ENCODE measurements around the gene ECE1.
"Not testable (repeated sequence)": the region's sequence is repeated elsewhere in the genome, so short reads cannot be mapped to it uniquely, and the experiment has no call there.

Gene ECE1

DNA sequence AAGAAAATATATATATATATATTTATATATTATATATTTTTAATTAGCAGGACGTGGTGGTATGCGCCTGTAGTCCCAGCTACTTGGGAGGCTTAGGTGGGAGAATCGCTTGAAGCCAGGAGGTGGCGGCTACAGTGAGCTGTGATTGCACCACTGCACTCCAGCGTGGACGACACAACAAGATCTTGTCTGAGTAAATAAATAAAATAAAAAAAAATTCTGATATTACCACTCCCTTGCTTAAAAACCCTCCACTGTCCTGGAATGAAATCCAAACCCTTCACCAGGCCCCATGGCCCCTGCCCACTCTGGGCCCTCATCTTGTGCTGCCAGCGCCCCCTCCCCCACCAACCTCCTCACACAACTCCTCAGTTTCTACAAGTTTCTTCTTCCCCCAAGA lies 1.7 kb upstream of the ECE1 start:
- DNase-seq = no peak
- ATAC-seq = no peak

DNA sequence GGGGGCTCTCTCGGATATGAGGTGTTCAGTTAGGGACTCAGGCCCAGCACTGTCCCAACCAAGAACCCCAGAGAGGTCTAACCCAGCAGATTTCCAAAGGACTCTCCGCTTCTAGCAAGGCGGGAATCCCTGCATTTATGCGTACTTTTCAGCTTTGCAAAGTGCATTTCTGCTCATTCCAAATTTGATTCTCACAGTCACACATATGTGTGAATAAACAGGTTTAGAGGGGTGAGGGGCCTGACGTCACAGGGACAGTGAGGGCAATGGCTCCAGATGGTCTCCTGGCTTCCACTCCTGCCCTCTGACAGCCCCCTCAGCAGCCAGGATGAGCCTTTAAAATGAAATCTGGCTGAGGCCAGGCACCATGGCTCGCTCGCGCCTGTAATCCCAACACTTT lies 921 bp upstream of the ECE1 start:
- DNase-seq (no peak), ATAC-seq (no peak)

DNA sequence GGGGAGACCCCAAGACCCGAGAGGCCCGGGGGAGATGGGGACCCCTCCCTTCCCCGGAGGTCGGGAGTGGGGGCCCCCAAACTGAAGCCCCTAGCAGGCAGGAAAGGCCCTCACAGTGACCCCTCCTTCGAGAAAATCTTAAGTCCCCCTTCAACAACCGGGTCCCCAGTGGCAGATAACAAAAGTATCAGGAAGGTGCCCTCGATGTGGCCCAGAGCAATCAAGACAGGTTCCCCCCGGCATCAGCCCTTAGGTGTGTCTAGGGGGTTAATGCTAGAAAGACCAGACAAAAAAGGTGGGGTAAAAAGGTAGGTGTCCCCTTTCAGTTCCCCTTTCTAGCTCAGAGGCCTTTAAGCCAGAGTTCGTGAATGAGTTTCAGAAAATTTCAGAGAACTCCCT lies 282 bp upstream of the ECE1 start:
- DNase-seq (no peak), ATAC-seq (no peak)

DNA sequence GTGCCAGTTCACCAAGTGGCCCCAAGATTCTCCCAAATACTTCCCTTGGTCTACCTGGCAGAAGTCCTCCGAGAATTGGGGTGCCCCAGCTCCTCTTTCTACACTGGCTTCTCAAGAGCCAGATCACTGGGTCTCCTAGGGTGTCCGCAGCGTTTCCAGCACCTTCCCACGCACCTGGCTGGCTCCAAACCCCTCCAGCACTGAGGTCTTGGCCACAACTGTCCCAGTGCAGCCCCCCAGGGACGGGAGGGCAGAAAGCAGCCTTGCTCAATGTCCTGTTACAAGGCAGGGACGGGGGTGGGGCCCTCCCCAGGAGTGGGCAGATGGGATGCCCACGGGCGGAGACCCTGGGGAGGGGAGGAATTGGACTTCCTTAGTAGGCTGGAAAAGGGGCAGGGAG lies 1.1 kb downstream of the ECE1 start:
- no peak for ATAC-seq
- DNase-seq = no peak

DNA sequence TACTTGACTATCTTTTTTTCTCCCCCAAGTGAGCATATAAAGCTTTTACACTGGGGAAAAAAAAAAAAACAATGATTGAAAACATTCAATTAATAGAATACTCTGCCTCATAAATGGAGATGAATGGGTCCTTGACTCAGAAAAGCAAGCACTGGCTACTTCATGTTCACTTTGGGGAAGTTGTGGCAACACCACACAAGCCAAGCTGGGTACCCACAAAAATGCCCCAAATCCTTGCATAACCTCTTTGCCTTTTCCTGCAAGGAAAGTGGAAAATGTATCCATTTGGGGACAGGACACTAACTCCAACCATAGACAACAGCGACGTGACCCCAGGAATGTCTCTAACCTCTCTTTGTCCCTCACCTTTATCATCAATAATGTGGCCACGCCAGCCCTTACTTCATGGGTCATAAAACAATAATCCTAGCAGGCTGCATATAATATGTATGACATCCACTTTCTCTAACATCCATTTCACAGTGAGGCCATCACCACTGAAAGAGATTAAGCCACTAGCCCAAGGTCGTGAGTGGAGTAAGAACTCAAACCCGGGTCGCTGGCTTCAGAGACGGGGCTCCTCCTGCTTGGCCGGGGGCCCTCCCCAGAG lies 2.3 kb downstream of the ECE1 start:
- ATAC-seq = no peak
- no peak for DNase-seq

DNA sequence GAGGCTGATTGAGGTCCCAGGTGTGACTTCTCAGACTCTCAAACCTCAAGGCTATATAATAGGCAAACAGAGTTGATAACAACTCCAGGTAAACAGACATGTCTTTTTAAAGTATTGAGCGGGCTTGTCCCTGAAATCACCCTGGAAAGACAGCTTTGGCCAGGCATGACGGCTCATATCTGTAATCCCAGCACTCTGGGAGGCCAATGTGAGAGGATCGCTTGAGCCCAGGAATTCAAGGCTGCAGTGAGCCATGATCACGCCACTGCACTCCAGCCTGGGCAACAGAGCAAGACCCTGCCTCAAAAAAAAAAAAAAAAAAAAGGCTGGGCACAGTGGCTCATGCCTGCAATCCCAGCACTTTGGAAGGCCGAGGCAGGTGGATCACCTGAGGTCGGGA lies 4.9 kb downstream of the ECE1 start:
- not testable (repeated sequence) for ATAC-seq, DNase-seq

DNA sequence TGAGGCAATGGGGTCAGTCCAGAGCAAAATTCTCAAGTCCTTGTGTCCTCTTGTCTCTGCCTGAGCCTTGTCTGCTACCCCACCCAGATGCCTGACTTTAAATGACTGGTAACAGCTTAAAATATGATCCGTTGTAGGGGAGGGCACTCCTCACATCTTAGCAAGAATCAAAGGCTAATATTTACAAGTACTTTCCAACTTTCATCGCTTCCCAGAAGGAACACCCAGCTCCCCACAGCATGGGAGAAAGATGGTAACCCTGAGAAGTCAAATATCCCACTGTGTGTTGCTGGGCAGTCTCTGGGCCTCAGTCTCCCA lies 5.2 kb downstream of the ECE1 start:
- no peak for ATAC-seq

DNA sequence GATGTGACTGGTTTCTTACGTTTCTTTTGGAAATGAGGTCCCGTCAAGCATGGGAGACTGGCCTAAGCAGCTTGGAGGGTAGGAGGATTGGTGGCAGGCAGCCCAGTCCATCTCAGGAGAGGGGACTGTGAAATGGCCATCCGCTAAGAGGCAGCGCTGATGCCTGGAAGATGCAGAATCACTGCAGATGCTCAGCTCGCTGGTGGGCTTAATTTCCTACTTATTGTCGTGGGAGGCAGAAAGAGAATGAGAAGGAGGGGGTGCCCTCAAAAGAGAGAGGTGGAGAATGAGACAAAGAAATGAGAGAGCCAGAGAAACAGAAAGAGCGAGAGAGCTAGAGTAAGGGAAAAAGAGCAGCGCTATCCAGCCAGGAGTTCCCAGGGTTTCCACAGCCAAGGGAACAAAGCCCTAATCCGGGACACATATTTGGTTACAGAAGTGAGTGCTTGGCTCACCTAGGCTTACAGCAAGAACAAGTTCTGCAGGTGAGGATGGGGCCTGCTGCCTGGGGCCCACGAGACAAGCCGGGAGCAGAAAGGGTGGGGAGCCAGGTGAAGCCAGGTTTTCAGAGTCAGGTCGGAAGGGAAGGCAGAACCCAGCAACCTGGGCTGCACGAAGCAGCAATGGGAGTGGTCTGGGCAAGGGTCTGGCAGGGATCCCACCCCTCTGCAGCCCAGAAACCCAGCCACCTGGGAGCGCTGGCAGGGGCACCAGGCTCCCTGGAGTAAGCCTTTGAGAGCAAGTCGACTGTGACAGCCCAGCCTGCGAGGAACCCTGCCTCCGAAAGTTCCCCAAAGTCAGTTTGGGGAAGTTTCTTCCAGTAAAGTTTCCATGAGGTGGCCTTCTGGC lies 5.8 kb downstream of the ECE1 start:
- no peak for DNase-seq
- no peak for ATAC-seq

More for the DNA sequence above, 5.2 kb downstream of the ECE1 start:
- no peak for DNase-seq

DNA sequence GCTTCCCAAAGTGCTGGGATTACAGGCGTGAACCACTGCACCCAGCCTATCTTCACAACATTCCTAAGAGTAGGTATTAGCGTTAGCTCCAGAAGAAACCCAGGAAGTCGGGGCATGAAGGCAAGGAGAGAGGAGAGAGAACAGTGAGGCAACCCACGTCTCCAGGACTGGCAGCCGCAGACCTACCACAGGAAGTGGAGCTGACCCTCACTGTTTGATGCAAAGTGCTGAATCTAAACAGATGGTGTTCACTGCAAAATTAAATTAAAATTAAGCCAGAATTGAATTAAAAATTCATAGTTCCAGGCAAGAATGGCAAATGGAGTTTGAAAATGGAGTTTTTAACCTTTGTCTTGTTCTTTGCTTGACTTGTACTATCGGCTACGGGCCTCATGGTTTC lies 6.7 kb downstream of the ECE1 start:
- DNase-seq (no peak), ATAC-seq (no peak)

DNA sequence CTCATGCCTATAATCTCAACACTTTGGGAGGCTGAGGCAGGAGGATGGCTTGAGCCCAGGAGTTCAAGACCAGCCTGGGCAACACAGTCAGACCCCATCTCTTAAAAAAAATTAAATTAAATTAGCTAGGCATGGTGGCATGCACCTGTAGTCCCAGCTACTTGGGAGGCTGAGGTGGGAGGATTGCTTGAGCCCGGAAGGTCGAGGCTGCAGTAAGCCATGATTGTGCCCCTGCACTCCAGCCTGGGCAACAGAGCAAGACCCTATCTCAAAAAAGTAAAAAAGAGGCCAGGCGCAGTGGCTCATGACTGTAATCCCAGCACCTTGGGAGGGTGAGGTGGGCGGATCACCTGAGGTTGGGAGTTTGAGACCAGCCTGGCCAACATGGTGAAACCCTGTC lies 8.2 kb downstream of the ECE1 start:
- ATAC-seq, DNase-seq: not testable (repeated sequence)

DNA sequence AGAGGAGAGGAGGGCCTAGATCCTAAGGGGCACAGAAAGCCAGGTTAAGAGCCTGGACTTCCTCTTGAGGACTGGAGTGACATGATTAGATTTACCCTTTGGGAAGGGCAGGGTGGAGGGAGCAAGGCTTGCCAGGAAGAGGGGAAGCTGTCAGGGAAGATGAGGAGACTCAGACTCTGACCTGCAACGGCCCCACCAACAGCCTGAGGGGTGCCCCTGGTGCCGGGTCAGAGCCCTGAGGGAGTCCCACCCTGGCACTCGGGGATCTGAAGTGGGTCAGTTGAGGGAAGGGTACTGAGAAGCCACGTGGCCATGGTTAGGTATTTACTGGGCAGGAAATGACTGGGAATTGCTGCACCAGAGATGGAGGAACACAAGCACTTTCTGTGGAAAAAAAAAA lies 9.8 kb downstream of the ECE1 start:
- ATAC-seq = no peak
- DNase-seq = no peak

DNA sequence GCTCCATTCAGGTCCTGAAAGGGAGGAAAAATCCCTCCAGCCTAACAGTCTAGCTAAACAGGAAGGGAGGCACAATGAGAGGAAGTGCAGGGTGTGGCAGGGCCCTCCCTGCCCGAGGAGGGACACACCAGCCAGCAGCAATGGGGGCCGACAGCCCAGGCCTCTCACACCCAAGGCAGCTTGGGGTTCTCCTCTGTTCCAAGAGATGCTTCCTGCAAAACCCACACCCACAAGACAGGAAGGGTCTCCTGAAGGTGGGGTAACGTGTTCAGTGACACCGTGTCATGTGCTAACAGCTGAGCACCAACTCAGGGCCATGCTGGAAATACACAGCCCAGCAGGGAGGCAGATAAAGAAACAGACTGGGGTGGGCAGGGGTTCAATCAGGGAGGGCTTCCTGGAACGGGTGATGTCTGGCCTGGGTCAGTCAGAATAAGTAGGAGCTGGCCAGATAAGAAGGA lies 10.2 kb downstream of the ECE1 start:
- ATAC-seq (no peak), DNase-seq (no peak)

DNA sequence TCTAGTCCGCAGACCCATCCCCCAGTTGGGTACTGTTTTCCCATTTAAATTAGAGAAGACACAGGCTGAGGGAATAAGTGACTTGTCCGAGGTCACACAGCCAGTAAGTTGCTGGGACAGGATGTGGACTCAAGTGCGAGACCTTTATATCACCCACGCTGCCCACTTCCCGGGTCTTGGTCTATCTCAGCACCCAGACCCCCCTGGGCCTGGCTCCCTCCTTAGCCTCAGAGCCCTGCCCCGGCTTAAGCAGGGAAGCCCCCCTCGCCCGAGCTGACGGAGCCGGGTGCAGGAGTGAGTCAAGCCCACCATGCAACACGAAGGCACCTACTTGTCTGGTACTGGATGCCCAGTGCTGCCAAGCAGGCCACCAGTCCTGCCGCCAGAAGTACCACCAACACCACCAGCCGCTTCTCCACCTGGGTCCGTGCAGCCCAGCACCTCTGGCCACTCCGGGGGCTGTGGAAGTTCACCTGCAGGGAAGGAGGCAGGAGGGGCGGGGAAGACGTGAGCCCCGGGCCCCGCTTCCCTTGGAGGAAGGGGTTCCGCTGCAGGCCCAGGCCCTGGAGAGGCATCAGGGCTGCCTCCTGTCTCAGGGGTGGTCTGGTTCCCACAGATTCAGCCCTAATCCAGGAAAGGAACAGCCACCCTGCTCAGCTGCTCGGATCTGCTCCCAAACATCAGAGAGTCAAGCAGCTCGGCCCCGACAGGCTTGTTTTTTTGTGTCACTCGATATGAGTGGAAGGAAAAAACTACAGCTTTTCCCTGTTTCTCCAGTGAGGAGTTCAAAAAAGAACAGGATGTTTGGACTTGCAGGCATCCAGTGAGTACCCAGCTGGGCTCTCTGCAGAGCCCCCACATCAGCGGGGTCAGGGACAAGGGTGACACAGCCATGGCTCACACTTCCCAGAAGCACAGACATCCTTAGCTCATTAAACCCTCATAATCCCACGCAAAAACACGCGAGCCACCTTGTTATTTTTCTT lies 11.1 kb downstream of the ECE1 start:
- DNase-seq = peak; percentile 35
- no peak for ATAC-seq

DNA sequence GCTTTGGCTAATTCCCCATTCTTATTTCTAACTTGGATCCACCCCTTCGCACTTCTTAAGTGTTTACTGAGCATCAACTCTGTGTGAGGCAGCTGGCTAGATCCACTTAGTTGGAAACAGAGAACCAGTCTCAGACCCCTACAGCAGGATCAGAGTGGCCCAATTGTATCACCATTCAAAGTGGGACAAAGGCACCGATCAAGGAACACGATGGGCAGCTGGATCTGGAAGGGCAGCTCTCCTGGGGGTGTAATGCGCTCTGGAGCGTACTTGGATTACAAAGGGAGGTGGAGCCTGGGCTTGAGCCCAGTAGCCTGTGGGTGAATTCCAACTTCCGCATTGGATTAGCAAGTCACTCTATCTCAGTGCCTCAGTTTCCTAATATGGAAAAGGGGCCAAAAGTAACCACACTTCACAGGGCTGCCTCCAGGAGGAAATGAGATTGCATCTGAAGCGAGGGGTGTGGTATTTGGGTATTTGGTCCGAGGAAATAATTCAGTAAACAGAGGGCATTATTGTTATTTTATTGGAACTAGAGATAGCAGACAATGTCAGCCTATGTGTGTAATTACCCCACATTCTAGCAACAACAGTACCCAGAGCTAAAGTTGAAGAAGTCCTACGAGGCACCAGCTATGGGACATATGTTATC lies 11.9 kb downstream of the ECE1 start:
- ATAC-seq (no peak), DNase-seq (no peak)

DNA sequence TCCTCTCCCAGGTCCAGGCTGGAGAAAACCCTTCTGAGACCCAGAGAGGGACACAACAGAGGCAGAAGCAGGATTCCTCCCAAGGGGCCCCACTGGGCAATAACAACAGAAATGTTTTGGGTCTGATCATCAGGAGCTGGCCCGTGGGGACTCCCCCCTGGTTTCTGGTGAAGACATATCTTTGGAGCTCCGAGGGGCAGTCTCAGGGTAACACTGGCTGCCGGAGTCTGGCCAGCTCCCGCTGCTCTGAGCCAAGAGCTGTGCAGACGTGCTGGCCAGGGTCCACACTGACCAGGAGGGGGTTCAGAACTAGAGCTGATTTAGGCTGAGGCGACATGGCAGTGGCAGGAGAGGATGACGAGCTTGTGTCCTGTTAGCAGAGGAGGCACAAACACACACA lies 13.1 kb downstream of the ECE1 start:
- DNase-seq (no peak), ATAC-seq (no peak)

DNA sequence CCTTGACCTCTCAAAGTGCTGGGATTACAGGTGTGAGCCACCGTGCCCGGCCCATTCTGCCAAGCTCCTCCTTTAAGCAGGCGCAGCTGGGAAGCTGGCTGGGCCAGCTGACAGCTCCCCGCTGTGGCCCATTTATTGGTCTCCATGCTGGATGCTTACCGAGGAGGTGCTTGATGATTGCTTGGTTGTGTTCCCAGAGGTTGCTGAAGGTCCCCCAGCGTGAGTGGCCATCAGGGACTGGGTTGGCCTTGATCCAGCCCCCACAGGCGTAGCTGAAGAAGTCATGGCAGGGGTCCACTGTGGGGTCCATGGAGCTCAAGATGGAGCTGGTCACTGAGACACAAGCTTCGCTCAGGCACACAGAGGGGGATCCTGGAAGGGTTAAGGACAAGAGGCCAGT lies 17.7 kb downstream of the ECE1 start:
- no peak for ATAC-seq

DNA sequence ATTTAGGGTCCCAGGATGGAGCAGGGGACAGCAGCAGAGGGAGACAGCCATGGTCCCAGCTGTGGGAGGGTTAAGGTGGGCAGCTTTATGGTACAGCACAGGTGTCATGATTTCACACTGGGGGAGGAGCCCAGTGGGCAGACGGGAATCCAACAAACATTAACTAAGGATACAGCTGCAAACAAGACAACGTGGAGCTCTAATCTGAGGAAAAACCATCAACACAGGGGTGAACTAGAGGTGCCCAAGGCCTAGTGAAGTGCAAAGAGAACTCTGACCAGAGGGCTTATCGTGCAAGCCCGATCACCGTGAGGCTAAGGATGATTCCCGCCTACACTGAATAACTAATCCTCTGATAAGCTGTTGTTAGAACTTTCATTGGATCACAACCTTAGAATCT lies 18.7 kb downstream of the ECE1 start:
- no peak for ATAC-seq
- no peak for DNase-seq

More for the DNA sequence above, 17.7 kb downstream of the ECE1 start:
- no peak for DNase-seq

DNA sequence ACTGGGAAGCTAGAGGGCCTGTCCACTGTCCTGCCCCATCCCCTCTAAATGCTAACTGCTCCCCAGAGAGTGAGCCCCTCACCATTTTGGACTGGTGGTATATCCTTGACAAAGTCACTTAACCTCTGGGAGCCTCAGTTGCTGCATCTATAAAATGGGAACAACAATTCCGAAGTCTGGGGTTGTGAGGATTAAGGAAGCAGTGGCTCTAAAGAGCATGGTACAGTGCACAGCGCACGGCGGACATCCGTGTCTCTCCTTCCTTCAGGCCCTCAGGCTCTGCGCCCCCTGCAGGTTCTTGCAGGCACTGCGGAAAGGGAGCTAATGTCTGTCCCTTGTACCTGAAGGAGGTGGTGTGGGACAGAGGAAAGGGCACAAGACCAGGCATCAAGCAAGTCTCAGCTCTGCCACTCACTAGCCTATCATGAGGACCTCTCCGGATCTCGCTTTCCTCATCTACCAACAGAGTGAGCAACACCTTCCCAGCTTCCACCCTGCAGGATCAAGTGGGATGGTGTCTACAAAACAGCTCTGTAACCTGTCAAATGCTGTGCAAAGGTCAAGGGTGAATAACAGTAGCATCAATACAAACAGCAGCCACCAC lies 20.1 kb downstream of the ECE1 start:
- ATAC-seq = peak; percentile 74
- peak; percentile 91 for DNase-seq

DNA sequence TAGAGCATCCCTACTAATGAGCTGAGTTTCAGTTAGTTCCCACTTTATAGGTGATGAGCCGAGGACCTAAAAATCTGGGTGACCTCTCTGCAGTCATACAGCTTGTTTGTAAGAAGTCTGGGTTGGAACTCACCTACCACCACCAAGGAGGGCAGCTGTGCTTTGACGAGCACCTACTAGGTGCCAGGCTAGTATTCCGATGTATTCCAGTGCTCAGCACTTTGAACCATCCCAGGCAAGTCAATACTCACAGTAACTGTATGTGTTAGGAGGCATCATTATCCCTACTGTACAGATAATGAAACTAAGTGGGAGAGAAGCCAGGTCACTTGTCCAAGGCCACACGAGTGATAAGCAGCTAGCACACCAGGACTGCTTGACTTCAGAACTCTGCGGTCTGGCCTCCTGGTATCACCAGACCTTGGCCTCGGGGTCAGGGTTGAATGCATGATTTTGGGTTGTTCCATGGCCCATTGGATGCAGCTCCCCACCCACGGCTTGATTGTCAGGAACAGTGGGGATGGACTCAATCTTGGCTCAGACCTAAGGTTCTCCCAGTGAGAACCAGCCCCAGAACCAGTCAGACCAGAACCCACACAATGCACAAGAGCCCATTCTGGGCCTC lies 20.7 kb downstream of the ECE1 start:
- ATAC-seq (no peak), DNase-seq (no peak)

DNA sequence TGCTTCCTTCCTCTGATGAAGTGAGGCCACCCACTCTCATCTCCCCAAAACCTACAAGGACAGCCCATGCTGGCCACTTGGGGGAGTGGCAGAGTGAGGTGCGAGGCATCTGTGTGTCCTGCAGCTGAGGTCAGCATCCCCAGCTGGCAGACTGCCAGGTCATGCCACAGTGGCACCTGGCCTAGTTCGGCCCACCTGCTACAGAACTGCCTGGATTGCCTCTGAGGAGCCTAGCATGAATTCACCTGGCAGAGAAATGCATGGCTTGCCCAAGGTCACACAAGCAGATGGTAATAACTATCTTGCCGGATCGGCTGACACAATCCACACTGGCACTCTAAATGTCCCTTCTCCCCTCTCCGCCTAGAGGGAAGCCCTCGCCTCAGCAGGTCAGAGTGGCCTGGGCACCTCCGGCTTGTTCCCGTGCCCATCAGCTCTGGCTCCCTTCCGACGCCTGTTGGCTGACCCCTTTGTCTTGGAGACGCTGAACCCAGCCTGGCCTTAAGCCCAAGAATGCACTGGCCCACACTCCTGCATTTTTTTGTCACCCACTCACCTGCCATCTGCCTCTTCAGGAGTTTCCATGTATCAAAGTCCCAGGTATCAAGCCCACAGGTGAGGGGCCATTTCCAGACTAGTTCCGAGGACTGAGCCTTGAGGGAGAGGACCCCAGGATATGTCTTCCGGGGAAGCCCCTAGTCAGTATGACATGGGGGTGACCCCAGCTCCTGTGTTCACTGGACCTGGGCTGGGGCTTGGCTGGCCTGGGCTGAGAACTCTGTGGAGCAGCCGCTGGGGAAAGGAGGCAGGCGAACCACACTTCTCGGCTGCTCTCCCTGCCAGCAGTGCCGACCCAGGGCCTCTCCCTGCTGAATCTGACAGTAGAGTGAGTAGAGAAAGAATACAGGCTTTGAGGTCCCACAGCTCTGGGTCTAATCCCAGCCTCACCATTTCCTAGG lies 21.7 kb downstream of the ECE1 start:
- DNase-seq = no peak

More for the DNA sequence above, 21.7 kb downstream of the ECE1 start:
- ATAC-seq = no peak
